Body of pancreas (tissue), 4 donors: Measurements from ENCODE around the gene GNE.

ENCODE experiments used
- CTCF ChIP-seq, 7 experiments: fragments of 450-650 bp in 4 of 7; fragments of 200-600 bp in 3 of 7; sonication (generic) in 3 of 7; IDR thresholded peaks; one replicate each; pipeline ENCODE4 v1.5.1; 2016 to 2019; ENCODE audit warnings: antibody characterized with exemption in 7 of 7
- POLR2A ChIP-seq, 3 donors: fragments of 450-650 bp; IDR thresholded peaks; one replicate each; pipeline ENCODE4 v1.6.1; 2016; ENCODE audit warnings: antibody characterized with exemption in 3 of 3, mild to moderate bottlenecking in 2 of 3

GRCh38 chr9:36293171-36293570 is 34.9 kb upstream of the GNE start:
- TF ChIP-seq CTCF (IDR thresholded peaks at IDR 0.05) (no peak), POLR2A (IDR thresholded peaks at IDR 0.05) (no peak)
